HG03558 (cell line): ENCODE measurements around the gene SNX8.

Experiments used
- ATAC-seq: cut with Tn5 transposase; IDR thresholded peaks from one replicate; pipeline ENCODE4 v1.9.1; 2021; ENCODE audit warnings: moderate number of reproducible peaks; ENCODE audit not compliant: unreplicated experiment; ENCODE audit errors: extremely low read depth

Gene SNX8

GRCh38 chr7:2229467-2229866 is 84.8 kb downstream of the SNX8 start:
- no peak for ATAC-seq

DNA sequence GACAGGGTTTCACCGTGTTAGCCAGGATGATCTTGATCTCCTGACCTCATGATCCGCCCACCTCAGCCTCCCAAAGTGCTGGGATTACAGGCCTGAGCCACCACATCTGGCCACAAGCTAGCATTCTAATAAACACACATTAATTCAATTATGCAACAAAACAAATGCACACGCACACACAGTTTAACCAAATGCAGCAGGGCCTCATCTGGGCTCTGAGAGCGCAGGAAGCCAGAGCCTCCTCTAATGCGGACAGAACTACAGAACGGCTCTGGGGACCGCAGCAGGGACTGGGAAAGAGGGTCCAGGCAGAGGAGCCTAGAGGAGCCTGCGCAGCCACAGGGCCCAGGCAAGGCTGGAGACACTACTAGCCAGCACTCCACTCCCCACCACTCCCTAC is 85.3 kb downstream of the SNX8 start:
- ATAC-seq, result no peak

GRCh38 chr7:2227699-2228098 is 86.5 kb downstream of the SNX8 start:
- ATAC-seq, result no peak

DNA sequence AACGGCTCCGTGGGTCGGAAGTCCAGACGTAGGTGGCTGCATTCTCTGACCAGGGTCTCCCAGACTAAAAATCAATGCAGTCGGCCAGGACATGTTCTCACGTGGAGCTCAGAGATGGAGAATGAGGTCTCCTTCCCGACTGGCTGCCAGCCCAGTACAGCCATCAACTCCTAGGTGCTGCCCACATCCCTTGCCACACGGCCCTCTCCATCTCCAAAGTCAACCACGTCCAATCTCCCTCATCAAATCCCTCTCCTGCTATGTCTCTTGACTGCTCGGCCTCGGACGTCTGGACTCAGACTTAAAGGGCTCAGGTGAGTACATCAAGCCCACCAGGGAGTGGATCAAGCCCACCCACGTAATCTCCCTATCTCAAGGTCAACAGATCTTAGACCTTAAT is 88.4 kb downstream of the SNX8 start:
- no peak for ATAC-seq

GRCh38 chr7:2225336-2225735 is 88.9 kb downstream of the SNX8 start:
- no peak for ATAC-seq

DNA sequence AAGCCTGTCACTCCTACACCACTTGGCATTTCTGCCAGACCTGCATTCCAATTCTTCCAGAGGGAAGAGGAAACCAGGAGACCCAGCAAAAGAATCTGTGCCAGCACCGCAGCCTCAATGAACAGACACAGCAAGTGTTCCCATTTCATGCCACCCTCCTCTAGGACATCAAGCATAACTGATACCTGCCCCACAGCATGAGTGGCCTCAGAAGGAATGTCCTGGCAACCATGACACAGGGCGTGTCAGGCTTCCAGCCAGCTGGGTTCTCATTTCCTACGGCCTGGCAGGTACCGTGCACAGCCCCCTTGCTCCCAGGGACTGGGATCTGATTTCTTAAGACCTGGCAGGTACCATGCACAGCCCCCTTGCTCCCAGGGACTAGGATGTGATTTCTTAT is 89.3 kb downstream of the SNX8 start:
- ATAC-seq, result no peak

DNA sequence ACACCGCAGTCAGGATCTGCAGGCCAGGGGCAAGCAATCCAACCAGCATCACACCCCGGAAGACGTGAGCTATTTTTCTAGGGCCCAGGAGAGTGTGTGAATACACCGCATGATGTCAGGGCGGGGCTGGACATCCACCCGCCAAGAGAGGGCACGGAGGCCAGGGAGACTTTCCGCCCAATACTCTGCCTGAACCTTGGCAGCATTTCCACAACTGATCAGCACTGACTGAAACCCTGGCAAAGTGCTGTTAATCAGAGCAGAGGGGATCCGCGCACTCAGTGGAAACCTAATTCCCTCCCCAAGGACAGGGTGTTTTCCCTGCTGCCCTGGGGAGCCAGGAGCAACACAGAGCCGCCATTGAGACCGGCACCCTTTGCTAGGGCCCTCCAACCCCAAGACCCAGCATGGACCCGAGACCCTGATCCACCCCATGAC is 89.7 kb downstream of the SNX8 start:
- no peak for ATAC-seq

- no peak for ATAC-seq
Observed at GRCh38 chr7:2223321-2223720, 90.9 kb downstream of the SNX8 start.

- ATAC-seq, result no peak
Observed at GRCh38 chr7:2222516-2222915, 91.7 kb downstream of the SNX8 start.

DNA sequence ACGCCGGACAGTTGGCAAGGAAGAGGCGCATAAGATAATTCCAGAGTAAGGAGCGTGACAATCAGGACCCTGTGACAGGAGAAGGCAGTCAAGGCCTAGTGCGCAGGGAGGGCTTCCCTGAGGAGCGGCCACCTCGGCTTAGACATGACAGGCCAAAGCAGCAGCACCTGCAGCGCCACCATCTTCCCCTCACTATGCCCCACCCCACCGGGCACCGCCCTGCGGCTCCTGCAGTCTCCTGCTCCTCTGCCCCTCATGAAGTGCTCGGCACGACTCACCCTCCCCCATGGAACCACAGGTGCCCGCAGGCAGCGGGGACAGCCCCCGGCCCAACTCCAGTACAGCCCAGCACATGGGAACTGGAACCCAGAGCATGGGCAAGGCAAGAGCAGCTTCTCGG is 93.3 kb downstream of the SNX8 start:
- ATAC-seq, result no peak

DNA sequence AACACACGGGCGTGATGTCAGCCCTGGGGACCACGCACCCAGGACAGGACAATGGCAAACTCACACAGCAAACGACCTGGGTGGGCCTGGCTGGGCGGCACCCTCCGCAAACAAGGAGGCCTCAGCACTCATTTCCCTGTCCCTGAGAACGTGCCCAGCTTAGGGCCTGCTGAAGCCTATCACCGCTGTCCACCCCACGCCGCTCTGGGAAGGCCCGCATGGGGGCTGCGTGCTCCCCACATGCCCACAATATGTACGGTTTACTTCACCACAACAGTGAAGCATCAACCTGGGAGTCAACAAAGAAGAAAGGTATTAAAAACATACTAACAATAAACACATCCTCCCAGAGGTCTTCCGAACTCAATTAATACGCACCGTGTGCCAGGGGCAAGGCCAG is 93.7 kb downstream of the SNX8 start:
- no peak for ATAC-seq

GRCh38 chr7:2220030-2220429 is 94.2 kb downstream of the SNX8 start:
- ATAC-seq, result no peak

GRCh38 chr7:2219606-2220005 is 94.6 kb downstream of the SNX8 start:
- ATAC-seq, result no peak

DNA sequence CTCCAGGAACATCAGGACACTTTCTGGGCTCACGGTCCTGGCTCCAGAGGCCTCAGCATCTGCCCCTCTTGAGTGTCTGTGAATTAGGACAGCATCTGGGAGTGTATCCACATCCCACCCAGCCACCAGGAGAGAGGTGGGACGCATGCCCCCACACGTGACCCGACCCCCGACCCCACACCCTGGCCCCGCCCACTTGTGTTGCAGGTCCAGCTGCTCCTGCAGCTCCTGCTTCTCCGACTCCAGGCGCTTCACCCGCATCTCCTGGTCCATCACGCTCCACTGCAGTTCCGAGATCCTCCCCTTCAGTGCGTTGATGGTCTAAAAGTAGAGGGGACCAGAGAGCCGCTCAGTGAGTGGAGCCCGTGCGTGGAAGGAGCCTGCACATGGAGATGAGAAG is 95.1 kb downstream of the SNX8 start:
- ATAC-seq, result no peak

DNA sequence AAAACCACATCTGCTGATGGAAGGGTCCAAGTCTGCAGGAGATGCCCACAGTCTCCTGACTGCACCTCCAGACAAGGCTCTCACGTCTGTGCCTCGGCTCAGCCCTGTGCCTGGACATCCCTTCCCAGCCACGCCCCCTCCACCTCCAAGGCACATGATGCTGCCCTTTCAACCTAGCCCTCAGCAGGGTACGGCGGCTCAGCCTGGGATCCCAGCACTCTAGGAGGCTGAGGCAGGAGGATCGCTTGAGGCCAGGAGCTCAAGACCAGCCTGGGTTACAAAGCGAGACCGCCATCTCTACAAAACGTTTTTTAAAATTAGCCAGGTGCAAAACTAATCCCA is 95.8 kb downstream of the SNX8 start:
- ATAC-seq, result no peak

DNA sequence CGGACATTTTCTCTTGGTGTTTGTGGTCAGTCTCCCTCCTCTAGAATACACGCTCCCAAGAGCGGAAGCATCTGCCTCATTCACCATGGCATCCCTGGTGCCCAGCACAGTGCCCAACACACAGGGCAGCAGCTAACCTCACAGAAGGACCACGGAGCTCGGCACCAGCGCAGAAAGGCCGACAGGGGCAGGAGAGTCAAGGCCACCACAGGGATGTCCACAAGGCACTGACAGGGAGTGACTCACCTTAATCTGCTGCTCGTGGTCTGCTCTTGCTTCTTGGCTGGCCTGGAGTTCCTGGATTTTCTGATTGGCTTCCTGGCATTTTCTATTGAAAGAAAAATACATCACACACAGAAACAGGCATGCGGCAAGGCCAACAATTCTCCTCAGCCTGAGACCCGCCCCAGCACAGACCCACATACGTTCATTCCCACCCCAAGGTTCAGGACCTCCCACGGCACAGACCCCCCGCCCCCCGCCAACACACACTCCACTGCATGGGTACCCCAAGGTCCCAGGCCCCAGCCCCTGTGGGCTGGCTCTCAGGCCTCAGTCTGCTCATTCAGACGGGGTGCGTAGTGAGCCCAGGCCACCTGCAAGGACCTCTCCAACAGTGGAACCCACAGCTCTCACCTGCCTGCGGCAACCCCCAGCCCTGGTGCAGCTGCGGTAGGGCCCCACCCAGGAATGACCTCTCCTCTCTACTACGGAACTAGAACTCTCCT is 96.4 kb downstream of the SNX8 start:
- no peak for ATAC-seq

- ATAC-seq, result no peak
Observed at GRCh38 chr7:2217206-2217605, 97.0 kb downstream of the SNX8 start.

GRCh38 chr7:2215851-2216250 is 98.4 kb downstream of the SNX8 start:
- ATAC-seq, result no peak

- ATAC-seq, result no peak
Observed at GRCh38 chr7:2214636-2215035, 99.6 kb downstream of the SNX8 start.

DNA sequence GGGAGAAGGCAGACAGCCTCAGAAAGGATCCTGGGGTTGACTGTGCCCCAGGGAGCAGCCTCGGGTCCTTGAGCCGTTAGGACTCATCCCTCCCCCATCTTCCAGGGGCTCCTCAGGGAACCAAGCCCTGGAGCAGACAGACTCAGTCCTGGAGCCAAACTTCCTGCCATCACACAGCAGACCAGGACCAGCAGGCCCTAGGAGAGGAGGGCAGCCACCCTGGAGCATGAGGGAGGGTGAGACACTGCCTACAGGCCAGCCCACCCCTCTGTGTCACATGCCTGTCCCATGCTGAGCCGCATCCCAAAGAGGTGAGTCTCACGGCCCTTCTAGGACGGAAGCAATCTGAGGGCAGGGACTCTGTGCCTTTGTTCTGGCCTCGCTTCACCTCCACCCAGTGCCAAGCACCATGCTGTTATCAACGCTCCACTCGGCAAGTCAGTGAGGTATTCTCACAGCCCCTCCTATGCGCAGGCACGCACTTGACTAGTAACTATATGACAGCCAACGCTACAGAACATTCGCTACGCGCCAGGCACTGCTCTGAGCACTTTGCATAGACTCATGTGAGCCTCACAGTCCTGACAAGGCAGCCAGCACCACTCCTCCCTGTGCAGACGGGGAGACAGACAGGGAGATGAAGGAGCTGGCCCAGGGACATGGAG is 100.6 kb downstream of the SNX8 start:
- no peak for ATAC-seq

DNA sequence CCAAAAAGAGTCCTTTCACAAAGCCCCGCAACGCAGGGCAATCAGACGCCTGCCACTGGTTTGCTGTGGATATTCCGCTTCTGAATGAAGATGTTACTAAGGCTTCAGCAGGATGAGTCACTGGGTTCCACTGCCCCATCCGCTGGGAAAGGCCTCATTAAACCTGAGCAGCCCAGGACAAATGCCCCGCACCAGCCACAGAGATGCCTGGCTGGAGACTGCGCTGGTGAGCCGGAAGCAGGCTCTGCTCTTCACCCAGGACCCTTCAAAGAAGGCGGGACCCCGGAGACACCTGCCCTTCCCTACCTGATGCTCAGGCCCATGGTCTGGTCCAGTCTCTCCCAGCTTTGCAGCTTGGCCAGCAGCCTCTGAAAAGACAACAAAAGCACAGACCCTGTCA is 101.3 kb downstream of the SNX8 start:
- ATAC-seq, result no peak

DNA sequence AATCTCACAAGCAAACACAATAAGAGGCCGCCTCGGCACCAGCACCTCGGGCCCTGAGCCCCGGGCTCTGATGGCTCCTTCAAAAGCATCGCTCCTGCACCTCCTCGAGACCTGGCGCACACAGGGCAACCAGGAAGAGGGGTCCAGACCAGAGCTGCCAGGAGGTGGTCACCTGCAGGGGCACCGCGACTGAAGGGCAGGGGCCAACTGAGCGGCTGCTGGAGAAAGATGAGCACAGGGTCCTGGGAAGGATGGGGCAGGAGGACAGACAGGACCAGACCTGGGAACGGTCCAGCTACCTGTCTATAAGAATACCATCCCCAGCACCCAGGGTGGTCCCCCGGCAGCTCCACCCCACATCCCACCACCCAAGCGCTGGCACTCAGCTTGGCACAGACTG is 102.3 kb downstream of the SNX8 start:
- no peak for ATAC-seq
